Kidney (tissue), 14 donors: Measurements from ENCODE around the gene DDI2. TPM values are rescaled to one million over a fixed set of nuclear protein-coding genes. Genes with fewer than 3 reads are reported as not detected.

Experiments
- DNase-seq, 5 donors: peaks; one replicate each; pipeline ENCODE4 v3.0.0-alpha.2; 2013 to 2020
- FAIRE-seq: peaks from 2 replicates; lab custom pipeline; 2012; peaks lifted over from hg19 to GRCh38; lab: Jason Lieb, UNC
- H3K27ac ChIP-seq, 2 donors: one replicate each; pipeline ENCODE4 v1.7.0; 2013; ENCODE audit warnings: low read depth in 2 of 2, low read length in 2 of 2, inconsistent platforms in 1 of 2
- H3K27me3 ChIP-seq: one replicate; pipeline ENCODE4 v1.7.1; 2013; ENCODE audit warnings: low read length, inconsistent platforms; ENCODE audit not compliant: control insufficient read depth, insufficient read depth
- H3K36me3 ChIP-seq, 3 donors: one replicate each; pipeline versions ENCODE4 v1.7.0 to v1.7.1; 2013; ENCODE audit warnings: low read length in 3 of 3, control low read depth in 1 of 3, inconsistent platforms in 1 of 3; ENCODE audit not compliant: insufficient read depth in 3 of 3, control insufficient read depth in 2 of 3
- H3K4me1 ChIP-seq, 3 donors: one replicate each; pipeline versions ENCODE4 v1.7.0 to v1.7.1; 2013; ENCODE audit warnings: low read length in 3 of 3, inconsistent platforms in 1 of 3, low read depth in 1 of 3; ENCODE audit not compliant: control insufficient read depth in 2 of 3, insufficient read depth in 2 of 3
- H3K4me3 ChIP-seq, 3 donors: one replicate each; pipeline versions ENCODE4 v1.7.0 to v1.8.1; 2013; ENCODE audit warnings: low read length in 3 of 3, control low read depth in 1 of 3, inconsistent platforms in 1 of 3
- H3K9ac ChIP-seq, 3 donors: one replicate each; pipeline versions ENCODE4 v1.7.0 to v1.7.1; 2013; ENCODE audit warnings: low read length in 3 of 3, control low read depth in 1 of 3, inconsistent platforms in 1 of 3
- H3K9me3 ChIP-seq, 3 donors: one replicate each; pipeline versions ENCODE4 v1.7.0 to v1.7.1; 2013; ENCODE audit warnings: low read length in 3 of 3, control low read depth in 1 of 3, inconsistent platforms in 1 of 3; ENCODE audit not compliant: control insufficient read depth in 2 of 3, insufficient read depth in 1 of 3
- intact Hi-C: fragments of 100-400 bp; cut with DNase I; formaldehyde crosslinking; loops from one replicate; pipeline ENCODE4 v1.11.1; 2022
- polyA plus RNA-seq: library from polyadenylated mRNA; stranded (reverse); fragments of 350-450 nt; fragmentation: Illumina TruSeq; extraction: RNeasy Lipid Tissue Mini Kit (QIAGEN cat#74804); gene quantifications from one replicate; pipeline ENCODE4 v1.2.3, GENCODE V29; 2014; ENCODE audit warnings: low read depth, low replicate concordance; ENCODE audit not compliant: insufficient read depth
- total RNA-seq: library from RNA; stranded (reverse); fragmentation: NEBNext Ultra II Directional; extraction: Animal tissue kit (Norgen Biotek cat#: 25700); gene quantifications from one replicate; pipeline ENCODE4 v1.2.1, GENCODE V29; 2021
- TF ChIP-seq, protein P1 (sequence below): IDR thresholded peaks from 3 replicates; pipeline ENCODE4 v1.5.1; 2012; ENCODE audit warnings: mild to moderate bottlenecking, moderate library complexity, borderline replicate concordance; ENCODE audit not compliant: insufficient read depth; ENCODE audit errors: extremely low read depth
- donor health status: control.
- donor health status: control.
- donor health status: control.
- donor health status: control.
- donor health status: control.
- donor health status: DM: yes; HTN: yes; CAD: no.
- donor health status: Normal renal cell carcinoma (clear cell type).

DDI2 gene
- total and polyA plus RNA-seq, 2 donors from 2014 or later: 4.0 to 28.3 TPM

DNA sequence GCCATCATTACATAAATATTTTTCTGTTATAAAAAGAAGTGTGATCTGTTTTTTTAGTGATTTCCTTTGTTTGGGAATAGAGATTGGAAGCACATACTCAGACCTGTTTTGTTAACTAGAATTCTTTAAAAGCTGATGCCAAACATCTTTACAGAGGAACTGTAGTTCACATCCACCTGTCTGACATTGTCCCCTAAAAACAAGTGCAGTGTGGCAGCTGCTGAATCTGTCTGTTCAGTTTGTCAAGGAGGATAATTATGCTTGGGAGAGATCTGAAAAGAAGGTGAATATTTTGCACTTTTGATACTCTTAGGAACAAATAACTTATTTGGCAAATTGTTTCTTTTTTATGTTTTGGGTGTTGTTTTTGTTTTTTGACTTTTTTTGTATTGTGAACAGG lies 46.0 kb upstream of the DDI2 start:
- intact Hi-C loops: no loop called here
- Histone ChIP-seq H3K4me3 (no peak overlapping the region), H3K27ac (no peak overlapping the region), H3K4me1 (peaks cover 0 to 5% (median 0%) of the 10 kb centered on the region in 3 donors), H3K36me3 (peaks cover 10 to 32% (median 14%) of the 10 kb centered on the region in 3 donors), H3K27me3 (no peaks in the 10 kb centered on the region), H3K9me3 (no peaks in the 10 kb centered on the region), H3K9ac (no peak overlapping the region)
- DNase-seq (no peak), FAIRE-seq (no peak)
- TF ChIP-seq, protein P1, sequence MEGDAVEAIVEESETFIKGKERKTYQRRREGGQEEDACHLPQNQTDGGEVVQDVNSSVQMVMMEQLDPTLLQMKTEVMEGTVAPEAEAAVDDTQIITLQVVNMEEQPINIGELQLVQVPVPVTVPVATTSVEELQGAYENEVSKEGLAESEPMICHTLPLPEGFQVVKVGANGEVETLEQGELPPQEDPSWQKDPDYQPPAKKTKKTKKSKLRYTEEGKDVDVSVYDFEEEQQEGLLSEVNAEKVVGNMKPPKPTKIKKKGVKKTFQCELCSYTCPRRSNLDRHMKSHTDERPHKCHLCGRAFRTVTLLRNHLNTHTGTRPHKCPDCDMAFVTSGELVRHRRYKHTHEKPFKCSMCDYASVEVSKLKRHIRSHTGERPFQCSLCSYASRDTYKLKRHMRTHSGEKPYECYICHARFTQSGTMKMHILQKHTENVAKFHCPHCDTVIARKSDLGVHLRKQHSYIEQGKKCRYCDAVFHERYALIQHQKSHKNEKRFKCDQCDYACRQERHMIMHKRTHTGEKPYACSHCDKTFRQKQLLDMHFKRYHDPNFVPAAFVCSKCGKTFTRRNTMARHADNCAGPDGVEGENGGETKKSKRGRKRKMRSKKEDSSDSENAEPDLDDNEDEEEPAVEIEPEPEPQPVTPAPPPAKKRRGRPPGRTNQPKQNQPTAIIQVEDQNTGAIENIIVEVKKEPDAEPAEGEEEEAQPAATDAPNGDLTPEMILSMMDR: no peak

DNA sequence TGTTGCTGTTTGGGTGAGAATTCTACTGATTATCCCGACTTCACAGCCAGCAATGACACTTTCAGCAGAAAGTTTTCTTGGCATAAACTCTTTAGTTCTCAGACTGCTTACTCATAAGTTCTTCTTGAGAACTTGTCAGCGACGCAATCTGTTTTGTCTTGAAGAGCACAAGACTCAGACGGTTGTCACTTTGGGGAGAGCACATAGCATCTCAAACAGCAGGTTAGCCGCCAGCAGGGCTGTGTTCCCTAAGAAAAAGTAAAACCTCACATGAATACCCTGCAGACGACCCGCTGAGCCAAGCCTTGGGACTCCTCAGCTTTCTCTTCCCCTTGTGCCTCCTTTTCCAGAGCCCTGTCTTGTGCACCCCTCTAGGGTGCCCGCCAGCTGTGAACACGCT lies 43.8 kb upstream of the DDI2 start:
- FAIRE-seq: no peak
- Histone ChIP-seq H3K4me1 (peaks cover 0 to 5% (median 2%) of the 10 kb centered on the region in 3 donors), H3K4me3 (no peak overlapping the region), H3K27me3 (no peaks in the 10 kb centered on the region), H3K9ac (no peak overlapping the region), H3K9me3 (no peaks in the 10 kb centered on the region), H3K27ac (no peak overlapping the region), H3K36me3 (peaks cover 2 to 16% (median 3%) of the 10 kb centered on the region in 3 donors)
- TF ChIP-seq, protein P1: no peak
- intact Hi-C loops: no loop called here
- DNase-seq: no peak

DNA sequence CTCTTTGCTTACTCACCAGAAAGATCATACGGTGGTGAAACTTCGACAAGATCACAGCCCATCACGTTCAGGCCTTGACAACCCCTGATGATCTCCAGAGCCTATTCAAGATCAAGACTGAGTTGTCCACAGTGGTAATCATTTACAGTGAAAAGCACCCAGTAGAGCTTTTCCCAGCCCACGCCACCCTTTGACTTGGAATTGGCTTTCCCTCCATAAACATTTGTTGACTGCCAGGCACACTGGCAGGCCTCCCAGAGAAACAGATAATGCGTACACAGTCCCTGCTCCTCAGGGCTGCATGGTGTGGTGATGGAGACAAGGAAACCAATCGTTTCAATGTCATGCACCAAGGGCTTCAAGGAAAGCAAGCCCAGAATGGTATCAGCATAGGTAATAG lies 42.5 kb upstream of the DDI2 start:
- Histone ChIP-seq H3K36me3 (peaks cover 2 to 6% (median 3%) of the 10 kb centered on the region in 3 donors), H3K9ac (no peak overlapping the region), H3K4me1 (peaks cover 0 to 16% (median 14%) of the 10 kb centered on the region in 3 donors), H3K27ac (no peak overlapping the region), H3K9me3 (no peaks in the 10 kb centered on the region), H3K27me3 (no peaks in the 10 kb centered on the region), H3K4me3 (no peak overlapping the region)
- DNase-seq: no peak
- TF ChIP-seq, protein P1: no peak
- intact Hi-C loops: no loop called here
- no peak for FAIRE-seq
